GM18499 (cell line): ENCODE measurements around the gene PHYKPL.
"Not testable (repeated sequence)": the region's sequence is repeated elsewhere in the genome, so short reads cannot be mapped to it uniquely, and the experiment has no call there.

Experiments used
- ATAC-seq: cut with Tn5 transposase; IDR thresholded peaks from one replicate; pipeline ENCODE4 v1.9.1; 2021; ENCODE audit warnings: moderate number of reproducible peaks; ENCODE audit not compliant: insufficient read depth, unreplicated experiment

Gene PHYKPL

GRCh38 chr5:178210073-178210535 lies 22.5 kb downstream of the PHYKPL start:
- no peak for ATAC-seq

GRCh38 chr5:178209334-178210072 lies 23.1 kb downstream of the PHYKPL start:
- no peak for ATAC-seq

- ATAC-seq, result no peak
These were observed 23.9 kb downstream of the PHYKPL start for GRCh38 chr5:178208540-178209227.

- no peak for ATAC-seq
These were observed 24.7 kb downstream of the PHYKPL start for GRCh38 chr5:178207917-178208280.

- no peak for ATAC-seq
These were observed 25.3 kb downstream of the PHYKPL start for GRCh38 chr5:178207183-178207916.

- ATAC-seq, result no peak
These were observed 26.2 kb downstream of the PHYKPL start for GRCh38 chr5:178206166-178207101.

GRCh38 chr5:178205749-178206047 lies 26.9 kb downstream of the PHYKPL start:
- no peak for ATAC-seq

GRCh38 chr5:178204935-178205748 lies 27.5 kb downstream of the PHYKPL start:
- peak; percentile 33 for ATAC-seq

GRCh38 chr5:178204182-178204934 lies 28.2 kb downstream of the PHYKPL start, which contains the start of gene HNRNPAB:
Gene HNRNPAB, plus strand, starts transcription at chr5:178204533. Its CDS starts 305 bp downstream, at chr5:178204838.
- ATAC-seq, result peak; percentile 52

GRCh38 chr5:178203670-178204181 lies 28.9 kb downstream of the PHYKPL start:
- ATAC-seq, result no peak

- ATAC-seq, result no peak
These were observed 30.1 kb downstream of the PHYKPL start for GRCh38 chr5:178202541-178202940.

GRCh38 chr5:178201927-178202235 lies 30.7 kb downstream of the PHYKPL start:
- ATAC-seq, result no peak

- no peak for ATAC-seq
These were observed 31.2 kb downstream of the PHYKPL start for GRCh38 chr5:178201221-178201926.

GRCh38 chr5:178199581-178200434 lies 32.8 kb downstream of the PHYKPL start:
- no peak for ATAC-seq

GRCh38 chr5:178198706-178199105 lies 33.9 kb downstream of the PHYKPL start:
- ATAC-seq, result no peak

GRCh38 chr5:178198151-178198550 lies 34.5 kb downstream of the PHYKPL start:
- not testable (repeated sequence) for ATAC-seq

GRCh38 chr5:178196986-178197385 lies 35.6 kb downstream of the PHYKPL start:
- ATAC-seq, result no peak
